ENCODE measurements around the gene ING1.

DNA sequence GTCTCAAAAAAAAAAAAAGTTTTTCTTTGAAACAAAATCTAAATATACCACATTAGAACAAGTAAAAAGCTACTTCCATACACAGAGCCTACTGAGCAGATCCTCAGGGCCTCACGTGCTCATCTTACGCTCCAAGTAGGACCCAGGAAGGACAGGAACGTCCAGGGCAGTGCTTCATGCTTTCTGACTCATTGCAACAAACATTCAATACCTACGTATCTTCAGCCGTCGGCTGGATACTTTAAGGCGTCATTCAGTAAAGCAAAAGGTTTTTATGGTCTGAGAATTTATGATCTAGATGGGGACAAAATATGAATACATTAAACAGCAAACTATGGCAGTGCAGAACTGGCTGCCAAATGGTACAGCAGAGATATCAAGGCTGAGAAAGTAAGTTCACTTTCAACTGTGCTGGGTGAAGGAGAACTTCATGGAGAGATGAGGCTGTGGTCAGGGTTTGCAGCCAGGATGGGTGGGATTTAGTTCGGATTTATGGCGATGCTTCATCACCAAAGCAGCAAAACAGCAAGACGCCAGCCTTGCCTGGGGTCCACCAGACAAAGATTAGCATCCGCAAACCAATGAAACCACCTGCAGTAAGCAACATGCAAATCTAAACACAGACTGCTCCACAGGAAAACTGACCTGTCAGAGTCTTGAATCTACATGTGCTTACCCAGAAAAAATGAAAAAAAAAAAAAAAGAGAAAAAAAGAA is 28.0 kb upstream of the ING1 start:
- TF ChIP-seq, protein P1, sequence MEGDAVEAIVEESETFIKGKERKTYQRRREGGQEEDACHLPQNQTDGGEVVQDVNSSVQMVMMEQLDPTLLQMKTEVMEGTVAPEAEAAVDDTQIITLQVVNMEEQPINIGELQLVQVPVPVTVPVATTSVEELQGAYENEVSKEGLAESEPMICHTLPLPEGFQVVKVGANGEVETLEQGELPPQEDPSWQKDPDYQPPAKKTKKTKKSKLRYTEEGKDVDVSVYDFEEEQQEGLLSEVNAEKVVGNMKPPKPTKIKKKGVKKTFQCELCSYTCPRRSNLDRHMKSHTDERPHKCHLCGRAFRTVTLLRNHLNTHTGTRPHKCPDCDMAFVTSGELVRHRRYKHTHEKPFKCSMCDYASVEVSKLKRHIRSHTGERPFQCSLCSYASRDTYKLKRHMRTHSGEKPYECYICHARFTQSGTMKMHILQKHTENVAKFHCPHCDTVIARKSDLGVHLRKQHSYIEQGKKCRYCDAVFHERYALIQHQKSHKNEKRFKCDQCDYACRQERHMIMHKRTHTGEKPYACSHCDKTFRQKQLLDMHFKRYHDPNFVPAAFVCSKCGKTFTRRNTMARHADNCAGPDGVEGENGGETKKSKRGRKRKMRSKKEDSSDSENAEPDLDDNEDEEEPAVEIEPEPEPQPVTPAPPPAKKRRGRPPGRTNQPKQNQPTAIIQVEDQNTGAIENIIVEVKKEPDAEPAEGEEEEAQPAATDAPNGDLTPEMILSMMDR (optimal IDR thresholded peaks at IDR 0.05 in 1 of 3, IDR thresholded peaks at IDR 0.05 in 1 of 3, conservative IDR thresholded peaks at IDR 0.05 in 1 of 3; ENCODE audit: extremely low read depth in 1 of 3, insufficient read depth in 2 of 3, low read length in 3 of 3): no peak
- TF ChIP-seq EZH2 (IDR thresholded peaks at IDR 0.05; ENCODE audit: low read length): no peak

Data from keratinocyte (primary cell).